Activated CD8-positive, alpha-beta memory T cell treated with anti-CD3 and anti-CD28 coated beads, Interleukin-2, amount 10 ng/mL, durations not matched to agents 7 days and 5 days (primary cell): ENCODE data around the gene CZIB. TPM values are rescaled to one million over a fixed set of nuclear protein-coding genes. Genes with fewer than 3 reads are reported as not detected.

ENCODE experiments used
- ATAC-seq: fragments of 150-1000 bp; cut with Tn5 transposase; one replicate; pipeline ENCODE4 v1.10.0; 2021; ENCODE audit warnings: moderate library complexity
- CTCF ChIA-PET: fragments of 350-600 bp; sonication (Branson Sonifier 250); formaldehyde crosslinking; loops from one replicate; lab custom pipeline; 2021; ENCODE audit warnings: antibody characterized with exemption; lab: Charles Lee
- DNase-seq: peaks from one replicate; pipeline ENCODE4 v3.0.0-alpha.2; 2020
- H3K27ac Mint-ChIP-seq: one replicate; pipeline ENCODE4 v1.8.0; 2021; ENCODE audit warnings: mild to moderate bottlenecking, mixed read lengths
- H3K27me3 Mint-ChIP-seq: one replicate; pipeline ENCODE4 v1.8.0; 2021; ENCODE audit warnings: mixed read lengths
- H3K36me3 Mint-ChIP-seq: one replicate; pipeline ENCODE4 v1.8.0; 2021; ENCODE audit warnings: mild to moderate bottlenecking, mixed read lengths
- H3K4me1 Mint-ChIP-seq: one replicate; pipeline ENCODE4 v1.8.0; 2021; ENCODE audit warnings: mixed read lengths
- H3K4me3 Mint-ChIP-seq: one replicate; pipeline ENCODE4 v1.8.0; 2021; ENCODE audit warnings: mild to moderate bottlenecking, moderate library complexity, mixed read lengths
- H3K9me3 Mint-ChIP-seq: one replicate; pipeline ENCODE4 v1.8.0; 2022; ENCODE audit warnings: low read depth, mixed read lengths
- total RNA-seq, 2 experiments: library from RNA; stranded (reverse); gene quantifications; one replicate each; pipeline ENCODE4 v1.2.3, GENCODE V29; 2021

CZIB gene
- total RNA-seq, 2 experiments from 2014 or later: 41.4 to 48.2 TPM

DNA sequence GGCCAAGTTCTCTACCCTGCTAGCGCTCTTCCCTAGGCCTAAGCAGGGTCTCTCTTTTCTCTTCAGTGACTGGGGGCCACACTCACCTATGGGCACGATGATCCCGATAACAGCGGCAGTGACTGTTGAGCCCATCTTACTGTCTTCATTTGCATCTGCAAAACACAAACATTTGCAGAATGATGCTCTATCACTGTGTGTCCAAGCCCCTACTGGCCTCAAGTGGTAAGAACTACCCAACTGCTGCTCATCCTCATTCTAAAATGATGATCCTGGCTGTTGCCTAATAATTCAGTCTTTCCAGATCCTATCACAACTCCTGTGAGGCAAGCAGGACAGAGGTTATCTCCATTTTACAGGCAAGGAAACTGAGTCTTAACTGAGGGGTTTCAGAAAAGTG is 34.6 kb upstream of the CZIB start:
- H3K36me3 Mint-ChIP-seq: peaks cover 46% of the 10 kb centered on the region
- no peaks in the 10 kb centered on the region for H3K4me1 Mint-ChIP-seq
- CTCF ChIA-PET: interaction anchor here (1.4 to 3.1 kb wide), 2 partner anchors 24 to 138 kb away, joined by 6 to 10 read pairs; no protein-coding TSS in a partner anchor
- DNase-seq (no peak), ATAC-seq (no peak)
- no peak overlapping the region for H3K27ac Mint-ChIP-seq
- no peaks in the 10 kb centered on the region for H3K27me3 Mint-ChIP-seq
- H3K4me3 Mint-ChIP-seq: no peak overlapping the region
- no peaks in the 10 kb centered on the region for H3K9me3 Mint-ChIP-seq

GRCh38 chr1:53254011-53254640 is 33.7 kb upstream of the CZIB start:
- Mint-ChIP-seq H3K27me3 (no peaks in the 10 kb centered on the region), H3K4me1 (no peaks in the 10 kb centered on the region), H3K9me3 (no peaks in the 10 kb centered on the region), H3K36me3 (peaks cover 48% of the 10 kb centered on the region), H3K27ac (no peak overlapping the region), H3K4me3 (no peak overlapping the region)
- ATAC-seq (no peak), DNase-seq (no peak)
- CTCF ChIA-PET: interaction anchor here (1.4 to 3.1 kb wide), 2 partner anchors 24 to 139 kb away, joined by 6 to 10 read pairs; no protein-coding TSS in a partner anchor

DNA sequence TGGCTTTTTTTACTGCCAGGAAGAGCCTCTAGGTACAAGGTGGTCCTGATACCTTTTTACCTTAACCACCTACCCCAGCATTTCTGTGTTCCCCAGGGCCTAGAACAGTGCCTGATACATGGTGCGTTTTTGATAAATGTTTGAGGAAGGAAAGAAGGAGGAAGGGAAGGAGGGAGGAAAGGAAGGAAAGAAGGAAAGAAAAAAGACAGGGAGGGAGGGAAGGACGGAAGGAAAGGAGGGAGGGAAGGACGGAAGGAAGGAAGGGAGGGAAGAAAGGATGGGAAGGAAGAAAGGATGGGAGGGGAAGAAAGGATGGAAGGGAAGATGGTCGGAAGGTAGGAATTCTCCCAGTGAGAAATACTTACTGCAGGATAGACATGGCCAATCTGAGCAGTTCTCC is 29.9 kb upstream of the CZIB start:
- no peaks in the 10 kb centered on the region for H3K4me1 Mint-ChIP-seq
- no peak overlapping the region for H3K4me3 Mint-ChIP-seq
- no peak for ATAC-seq
- H3K27me3 Mint-ChIP-seq: no peaks in the 10 kb centered on the region
- H3K9me3 Mint-ChIP-seq: no peaks in the 10 kb centered on the region
- H3K27ac Mint-ChIP-seq: no peak overlapping the region
- DNase-seq: no peak
- CTCF ChIA-PET: interaction anchor here (0.9 kb wide), 1 partner anchor 143 kb away, joined by 3 read pairs; no protein-coding TSS in a partner anchor
- peaks cover 42% of the 10 kb centered on the region for H3K36me3 Mint-ChIP-seq

DNA sequence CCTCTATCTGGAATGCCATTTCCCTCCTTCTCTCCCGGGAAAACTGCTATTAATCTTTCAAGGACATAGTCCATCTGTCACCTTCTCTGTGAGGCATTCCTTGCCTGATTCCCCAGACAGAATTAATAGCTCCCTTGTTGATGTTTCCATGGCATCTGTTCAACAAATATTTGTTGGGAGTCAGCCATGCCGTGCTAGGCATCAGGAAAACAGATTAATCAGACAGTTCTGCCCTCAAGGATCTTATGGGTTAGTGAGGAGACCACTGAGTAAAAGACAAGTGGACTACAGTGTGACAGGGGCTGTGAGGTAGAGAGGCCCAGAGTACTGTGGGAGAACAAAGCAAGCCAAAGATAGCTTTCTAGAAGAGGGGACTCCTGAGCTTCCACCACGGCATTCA is 29.3 kb upstream of the CZIB start:
- H3K9me3 Mint-ChIP-seq: no peaks in the 10 kb centered on the region
- no peak overlapping the region for H3K27ac Mint-ChIP-seq
- no peak for DNase-seq
- H3K27me3 Mint-ChIP-seq: no peaks in the 10 kb centered on the region
- CTCF ChIA-PET: interaction anchor here (0.9 kb wide), 1 partner anchor 143 kb away, joined by 3 read pairs; no protein-coding TSS in a partner anchor
- no peaks in the 10 kb centered on the region for H3K4me1 Mint-ChIP-seq
- H3K36me3 Mint-ChIP-seq: peaks cover 39% of the 10 kb centered on the region
- H3K4me3 Mint-ChIP-seq: no peak overlapping the region
- ATAC-seq: no peak

- no peak overlapping the region for H3K27ac Mint-ChIP-seq
Observed at GRCh38 chr1:53246261-53247134, 26.1 kb upstream of the CZIB start.

DNA sequence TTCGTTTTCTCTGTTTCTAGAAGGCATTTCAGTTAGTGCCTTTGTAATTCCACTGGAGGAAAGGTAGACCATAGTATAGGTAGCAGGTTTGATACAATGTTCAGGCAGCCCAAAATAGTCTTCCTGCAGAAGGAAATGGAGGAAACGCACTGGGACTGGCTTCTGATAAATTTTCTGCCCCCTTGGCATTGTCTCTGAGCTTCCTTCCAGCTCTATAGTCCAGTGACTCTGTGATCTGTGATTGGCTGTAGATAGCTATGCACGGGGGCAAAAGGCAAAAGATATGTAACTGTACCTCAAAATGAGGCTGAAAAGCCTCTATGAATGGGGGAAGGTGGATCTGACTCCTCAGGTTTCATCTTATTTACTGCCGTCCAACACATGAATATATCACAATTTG is 23.7 kb upstream of the CZIB start:
- ATAC-seq: no peak
- H3K36me3 Mint-ChIP-seq: peaks cover 14% of the 10 kb centered on the region
- no peak for DNase-seq
- H3K4me3 Mint-ChIP-seq: no peak overlapping the region
- H3K27me3 Mint-ChIP-seq: no peaks in the 10 kb centered on the region
- no peaks in the 10 kb centered on the region for H3K9me3 Mint-ChIP-seq
- peaks cover 1% of the 10 kb centered on the region for H3K4me1 Mint-ChIP-seq
- CTCF ChIA-PET: interaction anchor here (0.6 kb wide), 1 partner anchor 322 kb away, joined by 3 read pairs; no protein-coding TSS in a partner anchor
- no peak overlapping the region for H3K27ac Mint-ChIP-seq

More at GRCh38 chr1:53246261-53247134, 26.1 kb upstream of the CZIB start:
- no peak for ATAC-seq
- Mint-ChIP-seq H3K4me3 (no peak overlapping the region), H3K27me3 (no peaks in the 10 kb centered on the region), H3K36me3 (peaks cover 29% of the 10 kb centered on the region), H3K4me1 (no peaks in the 10 kb centered on the region), H3K9me3 (no peaks in the 10 kb centered on the region)
- no peak for DNase-seq
- CTCF ChIA-PET: no interaction called here

DNA sequence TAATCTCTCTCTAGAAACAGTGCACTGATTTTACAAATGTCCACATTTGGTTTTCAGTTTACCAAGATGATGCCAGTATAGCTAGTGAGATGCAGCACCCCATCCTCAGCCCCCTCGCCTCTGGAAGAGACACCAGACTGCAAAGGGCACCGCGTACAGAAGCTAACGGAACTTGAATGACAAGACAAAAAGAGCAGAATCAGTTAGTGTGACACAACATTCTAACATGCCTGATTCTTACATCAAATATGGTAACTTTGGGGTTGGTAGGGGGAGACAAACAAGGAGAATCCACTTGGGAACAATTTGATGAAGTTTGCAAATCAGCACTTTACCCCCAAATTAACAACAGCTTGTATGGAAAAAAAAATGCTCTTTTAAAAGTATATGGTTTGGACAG is 21.9 kb upstream of the CZIB start:
- H3K36me3 Mint-ChIP-seq: peaks cover 8% of the 10 kb centered on the region
- no peak overlapping the region for H3K4me3 Mint-ChIP-seq
- no peaks in the 10 kb centered on the region for H3K9me3 Mint-ChIP-seq
- H3K27me3 Mint-ChIP-seq: no peaks in the 10 kb centered on the region
- H3K27ac Mint-ChIP-seq: no peak overlapping the region
- DNase-seq: no peak
- CTCF ChIA-PET: no interaction called here
- peaks cover 13% of the 10 kb centered on the region for H3K4me1 Mint-ChIP-seq
- ATAC-seq: no peak

GRCh38 chr1:53241828-53242227 is 21.4 kb upstream of the CZIB start:
- no peak overlapping the region for H3K27ac Mint-ChIP-seq
- CTCF ChIA-PET: interaction anchor here (0.5 kb wide), 1 partner anchor 206 kb away, joined by 3 read pairs; no protein-coding TSS in a partner anchor
- H3K9me3 Mint-ChIP-seq: no peaks in the 10 kb centered on the region
- no peak for DNase-seq
- peaks cover 16% of the 10 kb centered on the region for H3K4me1 Mint-ChIP-seq
- peaks cover 7% of the 10 kb centered on the region for H3K36me3 Mint-ChIP-seq
- no peaks in the 10 kb centered on the region for H3K27me3 Mint-ChIP-seq
- H3K4me3 Mint-ChIP-seq: no peak overlapping the region
- ATAC-seq: no peak

- peak; percentile 97 for DNase-seq
- ATAC-seq: peak; percentile 99
- Mint-ChIP-seq H3K4me3 (peak within 1 kb of the TSS; percentile 96), H3K4me1 (peaks cover 28% of the 10 kb centered on the region), H3K27ac (peak within 1 kb of the TSS; percentile 96), H3K27me3 (no peaks in the 10 kb centered on the region), H3K9me3 (no peaks in the 10 kb centered on the region), H3K36me3 (peaks cover 17% of the 10 kb centered on the region)
- CTCF ChIA-PET: interaction anchor here (1.1 to 1.3 kb wide), 2 partner anchors 88 to 155 kb away, joined by 3 to 5 read pairs; no protein-coding TSS in a partner anchor
Observed at GRCh38 chr1:53238197-53239155, 18.0 kb upstream of the CZIB start, which contains the start of gene MAGOH. MAGOH (minus strand) TSS chr1:53238518; CDS start chr1:53238448, 70 bp downstream.

DNA sequence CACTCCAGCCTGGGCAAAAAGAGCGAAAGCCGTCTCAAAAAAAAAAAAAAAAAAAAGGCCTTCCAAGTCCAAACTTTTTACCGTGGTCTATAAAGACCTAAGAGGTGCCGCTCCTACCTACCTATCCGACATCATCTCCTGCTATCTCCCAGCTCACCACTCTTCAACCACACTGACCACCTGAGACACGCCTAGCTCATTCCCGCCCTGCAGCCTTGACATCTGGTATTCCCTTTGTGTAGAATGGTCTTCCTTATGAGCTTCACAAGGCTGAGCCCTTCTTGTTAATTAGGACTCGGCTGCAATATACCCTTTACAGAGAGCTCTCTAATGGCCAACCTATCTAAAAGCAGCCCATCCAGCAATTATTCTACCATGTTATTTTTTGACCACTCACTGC is 17.2 kb upstream of the CZIB start:
- peaks cover 20% of the 10 kb centered on the region for H3K36me3 Mint-ChIP-seq
- H3K4me3 Mint-ChIP-seq: peak overlapping the region; percentile 96
- ATAC-seq (no peak), DNase-seq (no peak)
- CTCF ChIA-PET: interaction anchor here (1.1 kb wide), 1 partner anchor 89 kb away, joined by 3 read pairs; no protein-coding TSS in a partner anchor
- H3K27ac Mint-ChIP-seq: peak overlapping the region; percentile 96
- no peaks in the 10 kb centered on the region for H3K27me3 Mint-ChIP-seq
- peaks cover 28% of the 10 kb centered on the region for H3K4me1 Mint-ChIP-seq
- H3K9me3 Mint-ChIP-seq: no peaks in the 10 kb centered on the region

DNA sequence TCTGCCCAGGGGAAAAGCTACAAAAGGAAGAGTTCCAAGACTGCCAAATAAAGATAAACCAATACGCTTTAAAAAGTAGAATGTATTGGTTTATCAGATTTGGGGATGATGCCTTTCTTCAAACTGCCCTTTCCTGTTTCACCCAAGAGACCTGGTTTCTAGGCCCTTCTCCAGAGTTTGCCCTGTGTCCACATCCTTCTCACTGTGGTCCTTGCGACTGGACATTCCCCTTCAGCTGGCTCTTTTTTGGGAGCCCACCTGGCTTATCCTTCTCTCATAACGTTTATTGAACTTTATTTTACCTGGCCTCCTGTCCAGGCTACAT is 490 bp upstream of the CZIB start:
- CTCF ChIA-PET: interaction anchor here (1.0 kb wide), 1 partner anchor 1580 kb away, joined by 3 read pairs; no protein-coding TSS in a partner anchor

GRCh38 chr1:53219711-53220110 is 723 bp downstream of the CZIB start:
- H3K36me3 Mint-ChIP-seq: peaks cover 5% of the 10 kb centered on the region
- peaks cover 23% of the 10 kb centered on the region for H3K4me1 Mint-ChIP-seq
- H3K9me3 Mint-ChIP-seq: no peaks in the 10 kb centered on the region
- H3K27ac Mint-ChIP-seq: peak overlapping the region; percentile 95
- ATAC-seq (no peak), DNase-seq (no peak)
- CTCF ChIA-PET: no interaction called here
- H3K27me3 Mint-ChIP-seq: no peaks in the 10 kb centered on the region
- peak overlapping the region; percentile 91 for H3K4me3 Mint-ChIP-seq

More for the DNA sequence above, 490 bp upstream of the CZIB start:
- no peak for DNase-seq
- Mint-ChIP-seq H3K9me3 (no peaks in the 10 kb centered on the region), H3K36me3 (peaks cover 5% of the 10 kb centered on the region), H3K27me3 (no peaks in the 10 kb centered on the region), H3K4me1 (peaks cover 23% of the 10 kb centered on the region), H3K27ac (peak overlapping the region; percentile 95), H3K4me3 (peak overlapping the region; percentile 91)
- no peak for ATAC-seq
